Coronary artery (tissue), 2 donors: ENCODE measurements around the gene UBXN10.

Experiments
- DNase-seq: peaks from one replicate; pipeline ENCODE4 v3.0.0-alpha.2; 2017; ENCODE audit warnings: low spot score
- H3K27ac ChIP-seq, 2 donors: fragments of 200-600 bp; sonication (generic); one replicate each; pipeline ENCODE4 v1.5.1; 2016 to 2019
- H3K4me3 ChIP-seq: fragments of 200-600 bp; sonication (generic); 2 replicates; pipeline ENCODE4 v1.5.1; 2016; ENCODE audit warnings: mild to moderate bottlenecking, moderate library complexity
- TF ChIP-seq, protein P1 (sequence below): fragments of 200-600 bp; sonication (generic); IDR thresholded peaks from one replicate; pipeline ENCODE4 v1.5.1; 2019; ENCODE audit warnings: antibody characterized with exemption

UBXN10 gene

GRCh38 chr1:20147846-20148570 lies 37.9 kb upstream of the UBXN10 start:
- TF ChIP-seq, protein P1, sequence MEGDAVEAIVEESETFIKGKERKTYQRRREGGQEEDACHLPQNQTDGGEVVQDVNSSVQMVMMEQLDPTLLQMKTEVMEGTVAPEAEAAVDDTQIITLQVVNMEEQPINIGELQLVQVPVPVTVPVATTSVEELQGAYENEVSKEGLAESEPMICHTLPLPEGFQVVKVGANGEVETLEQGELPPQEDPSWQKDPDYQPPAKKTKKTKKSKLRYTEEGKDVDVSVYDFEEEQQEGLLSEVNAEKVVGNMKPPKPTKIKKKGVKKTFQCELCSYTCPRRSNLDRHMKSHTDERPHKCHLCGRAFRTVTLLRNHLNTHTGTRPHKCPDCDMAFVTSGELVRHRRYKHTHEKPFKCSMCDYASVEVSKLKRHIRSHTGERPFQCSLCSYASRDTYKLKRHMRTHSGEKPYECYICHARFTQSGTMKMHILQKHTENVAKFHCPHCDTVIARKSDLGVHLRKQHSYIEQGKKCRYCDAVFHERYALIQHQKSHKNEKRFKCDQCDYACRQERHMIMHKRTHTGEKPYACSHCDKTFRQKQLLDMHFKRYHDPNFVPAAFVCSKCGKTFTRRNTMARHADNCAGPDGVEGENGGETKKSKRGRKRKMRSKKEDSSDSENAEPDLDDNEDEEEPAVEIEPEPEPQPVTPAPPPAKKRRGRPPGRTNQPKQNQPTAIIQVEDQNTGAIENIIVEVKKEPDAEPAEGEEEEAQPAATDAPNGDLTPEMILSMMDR: no peak
- no peak for DNase-seq
- Histone ChIP-seq H3K4me3 (no peak overlapping the region), H3K27ac (no peak overlapping the region)

DNA sequence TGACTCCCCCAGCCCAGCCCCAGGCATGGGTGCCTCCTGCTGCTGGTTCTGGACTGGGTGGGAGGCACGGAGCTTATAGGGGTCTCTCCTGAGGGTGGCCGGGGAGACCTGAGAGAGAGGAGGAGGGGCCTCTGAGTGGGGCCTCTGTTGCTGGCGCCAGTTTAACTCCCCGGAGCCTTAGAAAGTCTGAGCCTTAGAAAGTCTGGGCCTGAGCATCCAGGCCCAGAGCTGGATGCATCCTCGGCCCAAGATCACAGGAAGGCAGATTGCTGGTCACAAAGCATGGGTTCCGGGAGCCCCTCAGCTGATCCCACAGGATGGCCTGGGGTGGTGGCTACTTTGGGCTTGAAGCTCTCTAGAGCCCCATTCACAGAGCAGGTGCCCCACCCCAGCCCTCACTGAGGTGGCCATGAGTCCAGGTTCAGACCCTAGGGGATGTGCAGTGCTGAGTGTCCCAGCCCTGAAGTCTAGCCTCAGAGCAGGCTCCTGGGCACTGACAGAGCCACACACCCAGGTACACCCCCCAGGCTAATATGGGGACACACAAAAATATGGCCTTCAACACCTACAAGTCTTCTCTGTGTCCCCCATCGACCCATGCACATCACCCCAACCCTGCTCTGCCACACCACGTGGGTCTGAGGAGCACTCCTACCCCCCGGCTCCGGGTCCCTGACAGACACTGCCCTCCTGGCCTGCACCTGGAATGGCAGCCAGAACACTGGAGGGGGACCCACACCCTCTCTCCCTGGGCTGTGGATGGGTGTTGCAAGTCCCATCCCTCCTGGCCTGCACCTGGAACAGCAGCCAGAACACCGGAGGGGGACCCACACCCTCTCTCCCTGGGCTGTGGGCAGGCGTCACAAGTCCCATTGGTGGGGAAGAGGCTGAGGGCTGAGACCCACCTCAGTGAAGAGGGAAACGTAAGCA lies 37.1 kb upstream of the UBXN10 start:
- no peak overlapping the region for H3K27ac ChIP-seq
- TF ChIP-seq, protein P1: no peak
- DNase-seq: no peak
- H3K4me3 ChIP-seq: no peak overlapping the region

- Histone ChIP-seq H3K27ac (no peak overlapping the region), H3K4me3 (no peak overlapping the region)
- no peak for DNase-seq
- TF ChIP-seq, protein P1: no peak
These were observed 36.1 kb upstream of the UBXN10 start for GRCh38 chr1:20149601-20150325.

- no peak overlapping the region for H3K4me3 ChIP-seq
- TF ChIP-seq, protein P1: no peak
- H3K27ac ChIP-seq: no peak overlapping the region
- DNase-seq: no peak
These were observed 35.6 kb upstream of the UBXN10 start for GRCh38 chr1:20150326-20150705.

GRCh38 chr1:20150969-20151368 lies 34.9 kb upstream of the UBXN10 start:
- no peak for DNase-seq
- TF ChIP-seq, protein P1: no peak
- H3K4me3 ChIP-seq: no peak overlapping the region
- H3K27ac ChIP-seq: no peak overlapping the region

DNA sequence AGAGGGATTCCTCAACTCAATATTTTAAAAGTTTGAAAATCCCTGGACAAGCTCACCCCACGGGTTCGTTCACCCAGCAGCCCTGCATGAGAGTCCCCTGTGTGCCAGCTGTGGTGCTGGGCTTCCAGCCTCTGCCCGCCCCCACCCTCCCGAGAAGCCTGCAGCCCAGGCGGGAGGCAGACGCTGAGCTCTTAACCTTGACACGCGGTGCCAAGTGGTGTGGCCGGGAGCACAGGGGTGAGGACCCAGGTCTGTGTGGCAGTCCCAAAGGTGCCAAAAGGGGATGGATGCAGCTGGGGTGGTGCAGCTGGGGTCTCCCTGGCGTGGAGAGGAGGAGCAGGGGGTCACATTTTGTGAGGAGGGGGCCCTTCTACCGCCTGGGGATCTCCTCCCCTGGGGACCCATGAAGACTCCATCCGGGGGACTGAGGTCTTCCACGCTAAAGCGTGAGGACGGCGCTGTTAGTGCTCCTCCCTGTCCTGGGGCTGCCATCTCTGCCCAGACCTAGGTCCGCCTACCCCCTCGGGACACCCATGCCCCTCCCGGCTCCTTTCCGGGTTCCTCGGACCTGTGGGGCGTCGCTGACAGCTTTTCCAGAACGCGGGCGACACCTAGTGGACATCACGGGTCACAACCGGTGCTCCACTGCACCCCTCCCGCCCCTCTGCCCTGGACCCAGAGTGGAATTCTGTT lies 33.8 kb upstream of the UBXN10 start:
- TF ChIP-seq, protein P1: peak; percentile 90

More for the DNA sequence above, 33.8 kb upstream of the UBXN10 start:
- DNase-seq: peak; percentile 86
- H3K27ac ChIP-seq: peak overlapping the region in 1 of 2 donors; percentile 43
- peak overlapping the region; percentile 62 for H3K4me3 ChIP-seq
